ENCODE results near the gene RALGAPA2. TPM values are rescaled to one million over a fixed set of nuclear protein-coding genes. Genes with fewer than 3 reads are reported as not detected.

RALGAPA2 gene
- total RNA-seq, 2 experiments from 2014 or later: 21.2 to 21.9 TPM

GRCh38 chr20:20487811-20488210 is 224.6 kb downstream of the RALGAPA2 start:
- Histone ChIP-seq H3K4me3 (ENCODE audit: low read length) (no peak overlapping the region), H3K9me3 (ENCODE audit: control insufficient read depth in 1 of 2, insufficient read depth in 1 of 2, low read length in 2 of 2) (no peaks in the 10 kb centered on the region), H3K27ac (ENCODE audit: low read depth in 1 of 2, low read length in 2 of 2) (no peak overlapping the region), H3K27me3 (ENCODE audit: control insufficient read depth in 1 of 2, insufficient read depth in 2 of 2, low read length in 2 of 2) (no peaks in the 10 kb centered on the region), H3K4me1 (ENCODE audit: insufficient read depth, low read length) (no peaks in the 10 kb centered on the region), H3K36me3 (ENCODE audit: insufficient read depth, low read length) (peaks cover 19% of the 10 kb centered on the region)
- Mint-ChIP-seq H3K4me3 (no peak overlapping the region), H3K27me3 (no peaks in the 10 kb centered on the region), H3K36me3 (ENCODE audit: low read depth) (peaks cover 88% of the 10 kb centered on the region), H3K4me1 (ENCODE audit: low read depth) (no peaks in the 10 kb centered on the region), H3K9me3 (no peaks in the 10 kb centered on the region), H3K27ac (no peak overlapping the region)
- TF ChIP-seq, protein P1, sequence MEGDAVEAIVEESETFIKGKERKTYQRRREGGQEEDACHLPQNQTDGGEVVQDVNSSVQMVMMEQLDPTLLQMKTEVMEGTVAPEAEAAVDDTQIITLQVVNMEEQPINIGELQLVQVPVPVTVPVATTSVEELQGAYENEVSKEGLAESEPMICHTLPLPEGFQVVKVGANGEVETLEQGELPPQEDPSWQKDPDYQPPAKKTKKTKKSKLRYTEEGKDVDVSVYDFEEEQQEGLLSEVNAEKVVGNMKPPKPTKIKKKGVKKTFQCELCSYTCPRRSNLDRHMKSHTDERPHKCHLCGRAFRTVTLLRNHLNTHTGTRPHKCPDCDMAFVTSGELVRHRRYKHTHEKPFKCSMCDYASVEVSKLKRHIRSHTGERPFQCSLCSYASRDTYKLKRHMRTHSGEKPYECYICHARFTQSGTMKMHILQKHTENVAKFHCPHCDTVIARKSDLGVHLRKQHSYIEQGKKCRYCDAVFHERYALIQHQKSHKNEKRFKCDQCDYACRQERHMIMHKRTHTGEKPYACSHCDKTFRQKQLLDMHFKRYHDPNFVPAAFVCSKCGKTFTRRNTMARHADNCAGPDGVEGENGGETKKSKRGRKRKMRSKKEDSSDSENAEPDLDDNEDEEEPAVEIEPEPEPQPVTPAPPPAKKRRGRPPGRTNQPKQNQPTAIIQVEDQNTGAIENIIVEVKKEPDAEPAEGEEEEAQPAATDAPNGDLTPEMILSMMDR (IDR thresholded peaks at IDR 0.05): no peak
- POLR2A ChIA-PET: no interaction called here
- CTCF ChIA-PET: no interaction called here
- ATAC-seq (ENCODE audit: poor library complexity) (no peak), DNase-seq (no peak)
- intact Hi-C loops (cut with DNase I, micrococcal nuclease): no loop called here

- ChIA-PET CTCF (no interaction called here), POLR2A (no interaction called here)
- Mint-ChIP-seq H3K27ac (no peak overlapping the region), H3K9me3 (no peaks in the 10 kb centered on the region), H3K4me1 (ENCODE audit: low read depth) (no peaks in the 10 kb centered on the region), H3K27me3 (no peaks in the 10 kb centered on the region), H3K36me3 (ENCODE audit: low read depth) (peaks cover 77% of the 10 kb centered on the region), H3K4me3 (no peak overlapping the region)
- Histone ChIP-seq H3K4me1 (ENCODE audit: insufficient read depth, low read length) (no peaks in the 10 kb centered on the region), H3K36me3 (ENCODE audit: insufficient read depth, low read length) (peaks cover 12% of the 10 kb centered on the region), H3K27ac (ENCODE audit: low read depth in 1 of 2, low read length in 2 of 2) (no peak overlapping the region), H3K27me3 (ENCODE audit: control insufficient read depth in 1 of 2, insufficient read depth in 2 of 2, low read length in 2 of 2) (no peaks in the 10 kb centered on the region), H3K9me3 (ENCODE audit: control insufficient read depth in 1 of 2, insufficient read depth in 1 of 2, low read length in 2 of 2) (no peaks in the 10 kb centered on the region), H3K4me3 (ENCODE audit: low read length) (no peak overlapping the region)
- TF ChIP-seq, protein P1 (IDR thresholded peaks at IDR 0.05): no peak
- no peak for ATAC-seq (ENCODE audit: poor library complexity)
- no peak for DNase-seq
- intact Hi-C loops (cut with DNase I, micrococcal nuclease): no loop called here
These were observed 229.1 kb downstream of the RALGAPA2 start for GRCh38 chr20:20483328-20483727.

GRCh38 chr20:20482453-20482852 is 230.0 kb downstream of the RALGAPA2 start:
- intact Hi-C loops (cut with DNase I, micrococcal nuclease): no loop called here
- H3K4me1 Mint-ChIP-seq (ENCODE audit: low read depth): no peaks in the 10 kb centered on the region
- H3K4me3 ChIP-seq (ENCODE audit: low read length): no peak overlapping the region
- no peaks in the 10 kb centered on the region for H3K27me3 Mint-ChIP-seq
- H3K27me3 ChIP-seq (ENCODE audit: control insufficient read depth in 1 of 2, insufficient read depth in 2 of 2, low read length in 2 of 2): no peaks in the 10 kb centered on the region
- no peaks in the 10 kb centered on the region for H3K4me1 ChIP-seq (ENCODE audit: insufficient read depth, low read length)
- H3K36me3 Mint-ChIP-seq (ENCODE audit: low read depth): peaks cover 73% of the 10 kb centered on the region
- H3K36me3 ChIP-seq (ENCODE audit: insufficient read depth, low read length): peaks cover 6% of the 10 kb centered on the region
- H3K27ac ChIP-seq (ENCODE audit: low read depth in 1 of 2, low read length in 2 of 2): no peak overlapping the region
- H3K27ac Mint-ChIP-seq: no peak overlapping the region
- TF ChIP-seq, protein P1 (IDR thresholded peaks at IDR 0.05): no peak
- H3K9me3 Mint-ChIP-seq: no peaks in the 10 kb centered on the region
- DNase-seq (no peak), ATAC-seq (ENCODE audit: poor library complexity) (no peak)
- no peaks in the 10 kb centered on the region for H3K9me3 ChIP-seq (ENCODE audit: control insufficient read depth in 1 of 2, insufficient read depth in 1 of 2, low read length in 2 of 2)
- no peak overlapping the region for H3K4me3 Mint-ChIP-seq
- ChIA-PET CTCF (no interaction called here), POLR2A (no interaction called here)

Data from CD4-positive, alpha-beta T cell (primary cell).